ENCODE results near the gene ENPP5. TPM values are rescaled to one million over a fixed set of nuclear protein-coding genes. Genes with fewer than 3 reads are reported as not detected.
A peak's percentile ranks its signal among the peaks of the same experiment; 100 is the strongest.

Gene ENPP5, protein sequence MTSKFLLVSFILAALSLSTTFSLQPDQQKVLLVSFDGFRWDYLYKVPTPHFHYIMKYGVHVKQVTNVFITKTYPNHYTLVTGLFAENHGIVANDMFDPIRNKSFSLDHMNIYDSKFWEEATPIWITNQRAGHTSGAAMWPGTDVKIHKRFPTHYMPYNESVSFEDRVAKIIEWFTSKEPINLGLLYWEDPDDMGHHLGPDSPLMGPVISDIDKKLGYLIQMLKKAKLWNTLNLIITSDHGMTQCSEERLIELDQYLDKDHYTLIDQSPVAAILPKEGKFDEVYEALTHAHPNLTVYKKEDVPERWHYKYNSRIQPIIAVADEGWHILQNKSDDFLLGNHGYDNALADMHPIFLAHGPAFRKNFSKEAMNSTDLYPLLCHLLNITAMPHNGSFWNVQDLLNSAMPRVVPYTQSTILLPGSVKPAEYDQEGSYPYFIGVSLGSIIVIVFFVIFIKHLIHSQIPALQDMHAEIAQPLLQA
- 1.7 TPM for polyA plus RNA-seq

DNA sequence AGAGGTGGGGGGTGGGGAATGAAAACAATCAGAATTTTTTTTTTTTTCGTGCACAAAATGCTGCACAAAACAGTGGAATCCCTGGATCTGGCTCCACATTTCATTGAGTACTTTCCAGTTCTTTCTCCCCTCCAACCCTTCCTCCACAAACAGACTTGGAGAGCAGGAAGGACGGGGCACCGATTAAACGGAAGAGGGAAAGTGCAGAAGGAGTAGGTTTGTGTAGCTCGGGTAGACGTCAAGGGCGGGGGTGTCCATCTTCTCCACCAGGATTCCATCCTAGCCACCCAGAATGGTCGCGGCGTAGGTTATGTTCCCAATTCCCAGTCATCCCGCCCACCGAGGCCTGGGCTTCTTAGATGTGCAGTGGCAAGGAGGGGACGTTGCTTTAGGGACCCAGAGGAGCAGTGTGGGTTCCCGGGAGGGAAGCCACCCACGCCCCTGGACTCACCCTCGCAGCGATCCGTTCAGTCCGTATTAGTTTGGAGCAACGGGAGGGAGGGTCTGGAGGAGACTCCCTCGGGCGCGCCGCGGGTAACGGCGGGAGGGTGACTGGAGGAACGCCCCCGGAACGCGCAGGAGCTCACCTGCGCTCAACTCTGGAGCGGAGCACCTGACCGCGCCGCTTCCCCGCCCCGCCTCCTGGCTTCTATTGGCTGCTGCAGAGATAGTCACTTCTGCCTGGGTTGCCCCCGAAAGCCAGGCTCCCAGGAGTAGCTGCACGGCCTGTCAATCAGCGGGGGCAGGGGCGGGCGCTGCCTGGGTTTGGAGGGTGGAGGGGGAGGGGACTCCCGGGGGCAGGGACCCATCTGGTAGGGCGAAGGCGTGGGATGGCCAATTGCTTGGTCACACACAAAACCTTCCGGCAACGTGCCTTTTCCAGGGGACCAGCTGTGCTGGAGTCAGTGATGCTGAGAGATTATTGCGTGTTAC lies at the start of gene ENPP5:
Gene ENPP5, minus strand, starts transcription at position 624 of the 933 bp plus-strand sequence. CDS start 2,718 bp downstream, outside the sequence.
- Mint-ChIP-seq H3K4me1 (peaks cover 3 to 14% (median 9%) of the 10 kb centered on the region in 3 donors), H3K9me3 (no peaks in the 10 kb centered on the region), H3K36me3 (no peaks in the 10 kb centered on the region), H3K27me3 (peaks cover 10% of the 10 kb centered on the region), H3K27ac (peak within 1 kb of the TSS in 1 of 3 donors; percentile 31), H3K4me3 (peak within 1 kb of the TSS; percentile 89 to 94 (median 92))

GRCh38 chr6:46219661-46220060 lies 48.9 kb upstream of the ENPP5 start:
- H3K4me3 Mint-ChIP-seq, result no peak overlapping the region
- no peaks in the 10 kb centered on the region for H3K27me3 Mint-ChIP-seq
- H3K36me3 Mint-ChIP-seq, result peaks cover 2% of the 10 kb centered on the region
- no peaks in the 10 kb centered on the region for H3K9me3 Mint-ChIP-seq
- peaks cover 31 to 36% (median 34%) of the 10 kb centered on the region in 3 donors for H3K4me1 Mint-ChIP-seq
- H3K27ac Mint-ChIP-seq, result no peak overlapping the region

GRCh38 chr6:46218457-46218856 lies 47.7 kb upstream of the ENPP5 start:
- Mint-ChIP-seq H3K4me1 (peaks cover 31 to 36% (median 34%) of the 10 kb centered on the region in 3 donors), H3K9me3 (no peaks in the 10 kb centered on the region), H3K4me3 (peak overlapping the region in 1 of 4 donors; percentile 50), H3K27ac (peak overlapping the region in 1 of 3 donors; percentile 72), H3K36me3 (peaks cover 2% of the 10 kb centered on the region), H3K27me3 (no peaks in the 10 kb centered on the region)

- Mint-ChIP-seq H3K36me3 (peaks cover 2% of the 10 kb centered on the region), H3K9me3 (no peaks in the 10 kb centered on the region), H3K4me1 (peaks cover 31 to 36% (median 34%) of the 10 kb centered on the region in 3 donors), H3K27ac (peak overlapping the region in 2 of 3 donors; percentile 4 to 48), H3K27me3 (no peaks in the 10 kb centered on the region), H3K4me3 (no peak overlapping the region)
Observed at GRCh38 chr6:46217671-46218131, 46.9 kb upstream of the ENPP5 start.

GRCh38 chr6:46216879-46217278 lies 46.1 kb upstream of the ENPP5 start:
- Mint-ChIP-seq H3K36me3 (peaks cover 2% of the 10 kb centered on the region), H3K27me3 (no peaks in the 10 kb centered on the region), H3K4me1 (peaks cover 31 to 36% (median 34%) of the 10 kb centered on the region in 3 donors), H3K4me3 (no peak overlapping the region), H3K9me3 (no peaks in the 10 kb centered on the region), H3K27ac (no peak overlapping the region)

DNA sequence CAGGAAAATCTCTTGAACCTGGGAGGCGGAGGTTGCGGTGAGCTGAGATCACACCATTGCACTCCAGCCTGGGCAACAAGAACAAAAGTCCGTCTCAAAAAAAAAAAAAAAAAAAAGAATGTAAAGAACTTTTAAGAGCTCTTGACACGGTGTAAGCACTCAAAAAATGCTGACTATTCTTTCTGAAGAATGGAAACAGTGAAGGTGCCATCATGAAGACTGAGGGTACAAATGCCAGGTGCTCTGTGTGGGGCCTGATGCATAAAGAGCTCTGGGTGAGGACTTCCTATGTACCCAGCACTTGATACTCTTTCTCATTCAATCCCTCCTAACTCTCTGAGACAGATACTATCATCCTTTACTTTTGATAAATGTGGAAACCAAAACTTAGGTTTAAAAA lies 45.0 kb upstream of the ENPP5 start:
- H3K36me3 Mint-ChIP-seq, result peaks cover 2% of the 10 kb centered on the region
- H3K27me3 Mint-ChIP-seq, result no peaks in the 10 kb centered on the region
- peaks cover 27 to 30% (median 29%) of the 10 kb centered on the region in 3 donors for H3K4me1 Mint-ChIP-seq
- no peak overlapping the region for H3K4me3 Mint-ChIP-seq
- H3K27ac Mint-ChIP-seq, result no peak overlapping the region
- peaks cover 0 to 3% (median under 1%) of the 10 kb centered on the region in 3 donors for H3K9me3 Mint-ChIP-seq

GRCh38 chr6:46215213-46215612 lies 44.4 kb upstream of the ENPP5 start:
- Mint-ChIP-seq H3K36me3 (peaks cover 2% of the 10 kb centered on the region), H3K27me3 (no peaks in the 10 kb centered on the region), H3K9me3 (peaks cover 4 to 7% (median 4%) of the 10 kb centered on the region in 3 donors), H3K27ac (no peak overlapping the region), H3K4me3 (no peak overlapping the region), H3K4me1 (peaks cover 21 to 24% (median 23%) of the 10 kb centered on the region in 3 donors)

GRCh38 chr6:46211917-46212316 lies 41.1 kb upstream of the ENPP5 start:
- Mint-ChIP-seq H3K36me3 (peaks cover 2% of the 10 kb centered on the region), H3K9me3 (peaks cover 4 to 11% (median 5%) of the 10 kb centered on the region in 3 donors), H3K27me3 (peaks cover 3% of the 10 kb centered on the region), H3K4me1 (peaks cover 0 to 2% (median 2%) of the 10 kb centered on the region in 3 donors), H3K27ac (no peak overlapping the region), H3K4me3 (peak overlapping the region in 1 of 4 donors; percentile 27)

GRCh38 chr6:46210294-46210693 lies 39.5 kb upstream of the ENPP5 start:
- Mint-ChIP-seq H3K4me3 (no peak overlapping the region), H3K27ac (no peak overlapping the region), H3K4me1 (no peaks in the 10 kb centered on the region), H3K9me3 (peaks cover 4 to 11% (median 5%) of the 10 kb centered on the region in 3 donors), H3K27me3 (peaks cover 3% of the 10 kb centered on the region), H3K36me3 (peaks cover 1% of the 10 kb centered on the region)

- no peak overlapping the region for H3K27ac Mint-ChIP-seq
- H3K4me1 Mint-ChIP-seq, result no peaks in the 10 kb centered on the region
- H3K36me3 Mint-ChIP-seq, result no peaks in the 10 kb centered on the region
- no peak overlapping the region for H3K4me3 Mint-ChIP-seq
- H3K27me3 Mint-ChIP-seq, result peaks cover 3% of the 10 kb centered on the region
- H3K9me3 Mint-ChIP-seq, result peaks cover 4 to 11% (median 5%) of the 10 kb centered on the region in 3 donors
Observed at GRCh38 chr6:46208303-46208702, 37.5 kb upstream of the ENPP5 start.

- no peak overlapping the region for H3K4me3 Mint-ChIP-seq
- no peaks in the 10 kb centered on the region for H3K36me3 Mint-ChIP-seq
- peaks cover 4 to 16% (median 5%) of the 10 kb centered on the region in 3 donors for H3K9me3 Mint-ChIP-seq
- H3K27ac Mint-ChIP-seq, result no peak overlapping the region
- peaks cover 3% of the 10 kb centered on the region for H3K27me3 Mint-ChIP-seq
- no peaks in the 10 kb centered on the region for H3K4me1 Mint-ChIP-seq
Observed at GRCh38 chr6:46207174-46207573, 36.4 kb upstream of the ENPP5 start.

DNA sequence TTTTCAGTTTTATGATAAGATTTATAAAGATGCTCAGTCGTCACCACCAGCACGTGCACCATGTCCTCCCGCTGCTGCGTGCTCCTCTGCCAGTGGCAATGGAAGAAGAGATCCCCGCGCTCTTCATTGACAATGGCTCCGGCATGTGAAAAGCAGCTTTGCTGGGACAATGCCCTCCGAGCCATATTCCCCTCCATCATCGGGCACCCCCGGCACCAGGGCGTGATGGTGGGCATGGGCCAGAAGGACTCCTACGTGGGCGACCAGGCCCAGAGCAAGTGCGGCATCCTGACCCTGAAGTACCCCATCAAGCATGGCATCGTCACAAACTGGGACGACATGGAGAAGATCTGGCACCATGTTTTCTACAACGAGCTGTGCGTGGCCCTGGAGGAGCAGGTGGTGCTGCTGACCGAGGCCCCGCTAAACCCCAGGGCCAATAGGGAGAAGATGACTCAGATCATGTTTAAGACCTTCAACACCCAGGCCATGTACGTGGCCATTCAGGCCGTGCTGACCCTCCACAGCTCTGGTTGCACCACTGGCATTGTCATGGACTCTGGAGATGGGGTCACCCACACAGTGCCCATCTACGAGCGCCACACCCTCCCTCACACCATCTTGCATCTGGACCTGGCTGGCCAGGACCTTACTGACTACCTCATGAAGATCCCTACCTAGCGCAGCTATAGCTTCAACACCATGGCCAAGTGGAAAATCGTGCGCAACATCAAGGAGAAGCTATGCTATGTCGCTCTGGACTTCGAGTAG lies 34.3 kb upstream of the ENPP5 start:
- Mint-ChIP-seq H3K27ac (no peak overlapping the region), H3K4me1 (no peaks in the 10 kb centered on the region), H3K36me3 (no peaks in the 10 kb centered on the region), H3K9me3 (peaks cover 0 to 8% (median 1%) of the 10 kb centered on the region in 3 donors), H3K4me3 (no peak overlapping the region), H3K27me3 (peaks cover 7% of the 10 kb centered on the region)

GRCh38 chr6:46203391-46204177 lies 32.8 kb upstream of the ENPP5 start:
- peaks cover 7% of the 10 kb centered on the region for H3K27me3 Mint-ChIP-seq
- no peaks in the 10 kb centered on the region for H3K36me3 Mint-ChIP-seq
- H3K4me3 Mint-ChIP-seq, result no peak overlapping the region
- H3K9me3 Mint-ChIP-seq, result peaks cover 0 to 5% (median 0%) of the 10 kb centered on the region in 3 donors
- no peaks in the 10 kb centered on the region for H3K4me1 Mint-ChIP-seq
- H3K27ac Mint-ChIP-seq, result no peak overlapping the region
